Uterus (tissue), 2 donors: ENCODE measurements around the gene KRT23.

Source experiments
- POLR2A ChIP-seq, 2 donors: fragments of 450-650 bp; IDR thresholded peaks; one replicate each; pipeline ENCODE4 v1.6.1; 2016; ENCODE audit warnings: antibody characterized with exemption in 2 of 2, mild to moderate bottlenecking in 1 of 2, moderate library complexity in 1 of 2
- TF ChIP-seq, protein P1 (sequence below), 4 experiments: fragments of 200-600 bp in 2 of 4; fragments of 450-650 bp in 2 of 4; sonication (generic) in 2 of 4; IDR thresholded peaks; one replicate each; pipeline ENCODE4 v1.5.1; 2016 to 2019; ENCODE audit warnings: antibody characterized with exemption in 4 of 4, mild to moderate bottlenecking in 2 of 4, moderate library complexity in 1 of 4

DNA sequence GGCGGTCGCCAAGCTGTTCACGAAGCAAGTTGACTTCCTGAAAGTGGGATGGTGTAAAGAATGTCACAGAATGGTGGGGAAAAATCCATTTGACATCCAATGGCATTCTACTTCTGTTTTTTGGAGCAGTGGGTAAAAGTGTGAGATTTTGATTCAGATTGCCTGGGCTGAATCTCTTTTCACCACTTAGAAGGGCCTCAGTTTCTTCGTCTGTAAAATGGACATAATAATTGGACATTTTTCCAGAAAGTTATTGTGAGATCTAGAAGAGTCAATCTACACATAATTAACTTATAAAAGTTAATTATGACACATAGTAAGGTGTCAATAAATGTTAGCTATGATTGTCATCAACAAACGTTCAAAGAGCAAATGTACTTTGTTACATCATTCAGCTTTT, 43.7 kb upstream of the KRT23 start:
- TF ChIP-seq, protein P1, sequence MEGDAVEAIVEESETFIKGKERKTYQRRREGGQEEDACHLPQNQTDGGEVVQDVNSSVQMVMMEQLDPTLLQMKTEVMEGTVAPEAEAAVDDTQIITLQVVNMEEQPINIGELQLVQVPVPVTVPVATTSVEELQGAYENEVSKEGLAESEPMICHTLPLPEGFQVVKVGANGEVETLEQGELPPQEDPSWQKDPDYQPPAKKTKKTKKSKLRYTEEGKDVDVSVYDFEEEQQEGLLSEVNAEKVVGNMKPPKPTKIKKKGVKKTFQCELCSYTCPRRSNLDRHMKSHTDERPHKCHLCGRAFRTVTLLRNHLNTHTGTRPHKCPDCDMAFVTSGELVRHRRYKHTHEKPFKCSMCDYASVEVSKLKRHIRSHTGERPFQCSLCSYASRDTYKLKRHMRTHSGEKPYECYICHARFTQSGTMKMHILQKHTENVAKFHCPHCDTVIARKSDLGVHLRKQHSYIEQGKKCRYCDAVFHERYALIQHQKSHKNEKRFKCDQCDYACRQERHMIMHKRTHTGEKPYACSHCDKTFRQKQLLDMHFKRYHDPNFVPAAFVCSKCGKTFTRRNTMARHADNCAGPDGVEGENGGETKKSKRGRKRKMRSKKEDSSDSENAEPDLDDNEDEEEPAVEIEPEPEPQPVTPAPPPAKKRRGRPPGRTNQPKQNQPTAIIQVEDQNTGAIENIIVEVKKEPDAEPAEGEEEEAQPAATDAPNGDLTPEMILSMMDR (IDR thresholded peaks at IDR 0.05) = no peak
- TF ChIP-seq POLR2A (IDR thresholded peaks at IDR 0.05) = no peak
